Measurements from ENCODE around the gene IL17C.
A peak's percentile ranks its signal among the peaks of the same experiment; 100 is the strongest.

The IL17C gene

DNA sequence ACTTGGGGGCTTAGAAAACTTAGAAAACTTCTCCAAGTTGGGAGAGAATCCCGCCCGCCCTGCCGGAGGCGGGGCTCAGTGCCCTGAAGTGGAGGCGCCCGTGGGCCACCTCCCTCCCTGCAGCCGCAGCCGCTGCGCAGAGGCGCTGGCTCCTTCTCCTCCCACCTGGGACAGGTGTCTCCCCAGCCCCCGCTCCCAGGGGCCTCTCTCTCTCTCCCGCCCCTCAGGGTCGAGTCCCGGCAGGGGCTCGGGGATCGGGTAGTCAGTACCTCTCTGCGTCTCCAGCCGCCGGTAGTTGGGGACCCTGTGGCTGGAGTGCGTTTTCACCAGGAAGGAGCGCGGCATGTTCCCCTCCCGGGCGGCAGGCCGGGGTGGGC, 47.7 kb downstream of the IL17C start:
- DNase-seq (ENCODE audit: low spot score) = no peak

DNA sequence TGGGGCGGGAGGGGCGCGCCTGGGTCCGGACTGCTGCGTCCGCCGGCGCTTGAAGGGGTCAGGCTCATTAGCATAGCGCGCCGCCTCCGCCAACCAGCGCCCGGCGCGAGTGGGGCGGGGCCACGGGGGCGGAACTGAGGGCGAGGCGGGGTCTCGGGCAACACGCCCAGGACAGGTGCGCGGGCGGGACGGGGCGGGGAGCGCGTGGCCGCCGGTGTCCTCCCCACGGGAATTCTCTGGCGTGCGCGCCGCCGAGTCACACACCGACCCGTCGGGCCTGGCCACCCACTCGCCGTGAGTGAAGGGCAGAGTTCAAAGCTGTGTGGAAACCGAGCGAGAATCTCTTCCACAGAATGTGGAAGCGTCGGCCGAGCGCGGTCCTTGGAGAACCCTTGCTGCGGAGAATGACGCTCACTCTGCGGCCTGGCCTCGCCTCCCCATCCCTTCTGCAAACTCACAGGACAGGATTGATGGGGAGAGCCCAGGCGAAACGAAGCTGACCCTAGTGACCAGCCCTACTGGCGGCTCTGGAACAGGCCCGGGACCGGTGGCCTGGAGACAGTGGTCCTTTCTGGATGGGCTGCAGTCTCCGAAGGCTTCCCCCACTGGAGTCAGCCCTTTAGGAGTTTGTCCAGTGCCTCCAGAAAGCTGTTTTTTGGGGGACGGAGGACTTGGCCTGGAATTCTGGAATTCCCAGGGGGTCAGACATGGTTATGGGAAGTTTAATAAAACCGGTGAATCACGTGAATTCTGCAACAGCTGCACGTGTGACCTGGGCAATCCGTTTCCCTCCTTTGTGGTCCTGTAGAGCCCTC, 48.3 kb downstream of the IL17C start, which contains the start of gene SNAI3:
Gene SNAI3, minus strand, starts transcription at position 69 of the 815 bp plus-strand sequence. CDS start 101 bp downstream, outside the sequence.
- peak; percentile 67 for DNase-seq (ENCODE audit: low spot score)

DNA sequence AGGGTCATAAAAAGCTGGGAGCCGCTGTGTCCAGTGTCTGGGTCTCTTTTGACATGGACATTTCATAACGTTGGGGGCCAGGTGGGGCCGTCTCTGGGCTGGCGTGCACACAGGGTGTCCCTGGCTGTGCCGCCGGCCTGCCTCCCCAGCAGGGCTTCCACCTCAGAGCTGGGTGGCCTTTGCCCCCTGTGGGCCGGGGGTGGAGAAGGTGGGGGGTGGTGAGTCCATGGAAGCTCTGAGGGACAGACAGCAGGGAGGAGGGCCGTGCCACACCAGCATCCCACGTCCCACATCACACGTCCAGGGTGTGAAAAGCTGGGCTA, 48.8 kb downstream of the IL17C start:
- DNase-seq (ENCODE audit: low spot score) = no peak

DNA sequence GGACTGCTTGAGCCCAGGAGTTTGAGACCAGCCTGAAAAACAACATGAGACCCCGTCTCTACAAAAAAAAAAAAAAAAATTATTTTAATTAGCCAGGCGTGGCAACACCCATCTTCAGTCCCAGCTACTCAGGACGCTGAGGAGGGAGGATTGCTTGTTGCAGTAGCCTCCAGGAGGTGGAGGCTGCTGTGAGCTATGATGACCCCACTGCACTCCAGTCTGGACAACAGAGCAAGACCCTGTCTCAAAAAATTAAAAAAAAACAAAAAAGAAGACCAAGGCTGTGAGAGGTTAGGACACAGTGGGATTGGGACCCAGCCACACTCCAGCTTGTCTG, 49.3 kb downstream of the IL17C start:
- DNase-seq (ENCODE audit: low spot score) = no peak

DNA sequence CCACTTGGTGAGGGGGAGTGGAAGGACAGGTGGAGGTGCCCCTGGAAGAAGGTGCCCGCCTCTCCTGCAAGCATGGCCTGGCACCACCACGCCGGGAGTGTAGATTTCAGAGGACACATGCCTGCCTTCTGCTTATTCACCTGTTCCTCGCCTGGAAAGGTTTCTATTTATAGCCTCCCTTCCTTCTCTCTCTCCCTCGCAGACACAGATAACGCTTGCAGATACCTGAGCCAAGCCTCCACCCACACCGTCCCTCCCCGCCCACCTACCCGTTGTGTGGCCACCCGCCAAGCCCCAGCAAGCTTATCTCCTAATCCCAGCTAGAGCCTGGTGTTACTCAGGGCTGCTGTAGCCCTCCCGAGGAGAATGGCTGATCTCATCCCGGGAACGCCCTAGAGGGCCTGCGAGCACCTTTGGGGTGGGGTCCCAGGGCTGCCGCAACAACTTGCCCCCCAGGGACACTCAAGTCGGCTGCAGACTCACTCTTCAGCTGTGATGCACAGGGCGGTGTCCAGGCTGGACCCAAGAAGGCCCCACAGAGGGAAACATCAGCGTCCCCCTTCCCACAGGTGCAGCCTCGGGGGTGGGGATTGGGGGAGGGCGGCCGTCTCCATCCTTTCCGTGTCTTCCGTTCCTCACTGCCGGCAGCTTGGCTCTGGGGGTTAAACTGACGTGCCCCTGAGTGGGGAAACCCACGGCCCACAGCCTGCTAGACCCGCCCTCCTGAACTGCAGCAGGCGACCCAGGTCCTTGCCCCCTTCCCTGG, 49.8 kb downstream of the IL17C start:
- no peak for DNase-seq (ENCODE audit: low spot score)
